Breast epithelium (tissue), 4 donors: ENCODE measurements around the gene CEP112. TPM values are rescaled to one million over a fixed set of nuclear protein-coding genes. Genes with fewer than 3 reads are reported as not detected.

Experiments used
- DNase-seq, 2 donors: peaks; one replicate each; pipeline ENCODE4 v3.0.0-alpha.2; 2019; ENCODE audit warnings: low spot score in 2 of 2
- H3K27ac ChIP-seq, 2 donors: fragments of 200-600 bp; sonication (generic) in 1 of 2; one replicate each; pipeline ENCODE4 v1.5.1; 2016 to 2019; ENCODE audit warnings: mild to moderate bottlenecking in 1 of 2
- H3K27me3 ChIP-seq, 2 donors: fragments of 200-600 bp; sonication (generic) in 1 of 2; one replicate each; pipeline versions ENCODE4 v1.5.1 to v1.6.0; 2017 to 2019; ENCODE audit warnings: control low read depth in 1 of 2, mild to moderate bottlenecking in 1 of 2
- H3K36me3 ChIP-seq: fragments of 200-600 bp; one replicate; pipeline ENCODE4 v1.5.1; 2019
- H3K4me1 ChIP-seq, 2 donors: fragments of 200-600 bp; sonication (generic); one replicate each; pipeline ENCODE4 v1.5.1; 2016 to 2019; ENCODE audit warnings: control low read depth in 1 of 2
- H3K4me3 ChIP-seq, 3 donors: fragments of 200-600 bp; sonication (generic); 1 replicate in 2 of 3; 2 replicates in 1 of 3; pipeline ENCODE4 v1.5.1; 2016 to 2019; ENCODE audit warnings: mild to moderate bottlenecking in 3 of 3, moderate library complexity in 2 of 3
- H3K9me3 ChIP-seq, 2 donors: fragments of 200-600 bp; sonication (generic) in 1 of 2; one replicate each; pipeline ENCODE4 v1.5.1; 2016 to 2019; ENCODE audit warnings: control low read depth in 1 of 2
- CTCF ChIP-seq, 3 donors: fragments of 450-650 bp; IDR thresholded peaks; one replicate each; pipeline ENCODE4 v1.5.1; 2016 to 2017; ENCODE audit warnings: antibody characterized with exemption in 3 of 3, mild to moderate bottlenecking in 3 of 3, moderate library complexity in 3 of 3
- POLR2A ChIP-seq: fragments of 450-650 bp; IDR thresholded peaks from one replicate; pipeline ENCODE4 v1.6.1; 2016; ENCODE audit warnings: antibody characterized with exemption, mild to moderate bottlenecking, moderate library complexity
- POLR2AphosphoS5 ChIP-seq, 3 donors: sonication (generic); formaldehyde crosslinking; IDR thresholded peaks; one replicate each; pipeline ENCODE4 v1.6.1; 2017; ENCODE audit warnings: antibody characterized with exemption in 3 of 3
- intact Hi-C: fragments of 100-400 bp; cut with DNase I; formaldehyde crosslinking; loops from one replicate; pipeline ENCODE4 v1.15.1; 2023; ENCODE audit warnings: low total_unique reads
- total RNA-seq, 3 donors: library from RNA; depleted of rRNA; stranded (reverse); fragments of >200 nt; gene quantifications; one replicate each; pipeline ENCODE4 v1.1.0, GENCODE V29; 2016

The CEP112 gene
- total RNA-seq, 3 donors from 2014 or later: 12.9 to 27.2 (median 18.0) TPM

DNA sequence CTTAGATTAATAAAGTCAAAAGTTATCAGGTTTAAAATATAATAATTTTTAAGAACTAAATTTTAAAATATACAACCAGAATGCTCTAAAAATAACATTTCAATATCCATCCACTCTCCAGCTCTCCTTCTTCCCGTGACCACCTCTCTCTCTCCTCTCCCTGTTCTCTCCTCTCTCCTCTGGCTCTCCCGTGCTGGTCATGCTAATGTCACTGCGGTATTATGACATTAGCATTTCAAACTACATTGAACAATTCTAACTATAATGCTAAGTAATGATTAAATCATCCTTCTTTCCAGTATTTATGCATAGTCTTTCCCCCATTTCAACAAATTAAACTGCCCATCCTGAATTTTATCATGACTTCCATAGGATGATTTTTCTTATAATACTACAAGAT, 154.7 kb downstream of the CEP112 start:
- TF ChIP-seq POLR2A (no peak), POLR2AphosphoS5 (IDR thresholded peaks at IDR 0.05) (no peak), CTCF (IDR thresholded peaks at IDR 0.05) (no peak)
- intact Hi-C loops: no loop called here
- Histone ChIP-seq H3K27ac (no peak overlapping the region), H3K36me3 (no peaks in the 10 kb centered on the region), H3K9me3 (no peaks in the 10 kb centered on the region), H3K4me1 (no peaks in the 10 kb centered on the region), H3K27me3 (no peaks in the 10 kb centered on the region), H3K4me3 (no peak overlapping the region)
- DNase-seq: no peak

GRCh38 chr17:66032082-66032712, 159.7 kb downstream of the CEP112 start:
- Histone ChIP-seq H3K4me1 (no peaks in the 10 kb centered on the region), H3K27ac (no peak overlapping the region), H3K36me3 (no peaks in the 10 kb centered on the region), H3K9me3 (no peaks in the 10 kb centered on the region), H3K4me3 (no peak overlapping the region), H3K27me3 (no peaks in the 10 kb centered on the region)
- no peak for DNase-seq
- TF ChIP-seq POLR2A: no peak
- no peak for TF ChIP-seq POLR2AphosphoS5 (IDR thresholded peaks at IDR 0.05)
- TF ChIP-seq CTCF (IDR thresholded peaks at IDR 0.05): no peak
- intact Hi-C loops: no loop called here

DNA sequence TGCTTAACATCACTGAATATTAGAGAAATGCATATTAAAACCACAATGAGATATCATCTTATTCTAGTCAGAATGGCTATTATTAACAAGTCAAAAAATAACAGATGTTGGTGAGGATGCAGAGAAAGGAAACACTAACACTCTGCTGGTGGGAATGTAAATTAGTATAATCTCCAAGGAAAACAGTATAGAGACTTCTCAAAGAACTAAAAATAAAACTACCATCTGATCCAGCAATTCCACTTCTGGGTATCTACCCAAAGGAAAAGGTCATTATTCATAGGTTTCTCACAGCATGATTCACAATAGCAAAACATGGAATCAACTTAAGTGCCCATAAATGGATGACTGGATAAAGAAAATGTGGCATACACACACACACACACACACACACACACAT, 166.4 kb downstream of the CEP112 start:
- intact Hi-C loops: no loop called here
- H3K4me1 ChIP-seq: no peaks in the 10 kb centered on the region
- H3K36me3 ChIP-seq: no peaks in the 10 kb centered on the region
- TF ChIP-seq POLR2AphosphoS5 (IDR thresholded peaks at IDR 0.05) (no peak), CTCF (IDR thresholded peaks at IDR 0.05) (no peak), POLR2A (no peak)
- no peak for DNase-seq
- no peak overlapping the region for H3K27ac ChIP-seq
- H3K9me3 ChIP-seq: peaks cover 10 to 14% of the 10 kb centered on the region in 2 donors
- no peaks in the 10 kb centered on the region for H3K27me3 ChIP-seq
- no peak overlapping the region for H3K4me3 ChIP-seq

DNA sequence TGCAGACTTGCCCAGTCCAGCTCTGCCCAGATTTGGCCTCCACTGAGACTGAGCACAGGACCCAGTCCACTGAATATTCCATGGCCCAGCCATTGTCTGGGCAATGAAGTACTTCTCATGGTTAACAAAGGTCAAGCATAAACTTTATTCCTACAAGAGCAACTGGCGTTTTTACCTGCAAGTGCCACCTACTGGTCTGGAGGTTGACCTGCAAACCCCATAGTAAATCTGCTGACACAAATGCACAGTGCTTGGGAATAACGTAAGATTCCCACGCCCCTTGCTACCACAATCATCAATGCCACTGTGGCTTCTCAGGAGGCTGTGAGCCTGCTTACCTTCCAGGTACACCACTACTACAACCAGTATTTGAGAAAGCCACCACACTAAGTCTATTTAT, 170.2 kb downstream of the CEP112 start:
- H3K36me3 ChIP-seq: no peaks in the 10 kb centered on the region
- TF ChIP-seq POLR2AphosphoS5 (IDR thresholded peaks at IDR 0.05) (no peak), CTCF (IDR thresholded peaks at IDR 0.05) (no peak), POLR2A (no peak)
- peaks cover 10 to 14% of the 10 kb centered on the region in 2 donors for H3K9me3 ChIP-seq
- H3K27me3 ChIP-seq: no peaks in the 10 kb centered on the region
- DNase-seq: no peak
- no peak overlapping the region for H3K4me3 ChIP-seq
- intact Hi-C loops: no loop called here
- no peaks in the 10 kb centered on the region for H3K4me1 ChIP-seq
- no peak overlapping the region for H3K27ac ChIP-seq

- Histone ChIP-seq H3K4me3 (no peak overlapping the region), H3K4me1 (no peaks in the 10 kb centered on the region), H3K27ac (no peak overlapping the region), H3K36me3 (no peaks in the 10 kb centered on the region), H3K9me3 (peaks cover 7 to 8% of the 10 kb centered on the region in 2 donors), H3K27me3 (no peaks in the 10 kb centered on the region)
- TF ChIP-seq CTCF (IDR thresholded peaks at IDR 0.05): no peak
- TF ChIP-seq POLR2AphosphoS5 (IDR thresholded peaks at IDR 0.05): no peak
- TF ChIP-seq POLR2A: no peak
- intact Hi-C loops: no loop called here
- DNase-seq: no peak
These were observed 173.1 kb downstream of the CEP112 start for GRCh38 chr17:66018786-66019185.
